ENCODE measurements around the gene MVD.

GRCh38 chr16:88681709-88682451 is 19.0 kb upstream of the MVD start:
- TF ChIP-seq SP1 (IDR thresholded peaks at IDR 0.05; ENCODE audit: low read depth), result no peak
- no peak for TF ChIP-seq POLR2AphosphoS5 (IDR thresholded peaks at IDR 0.05; ENCODE audit: low read depth, low read length)
- TF ChIP-seq, protein P1, sequence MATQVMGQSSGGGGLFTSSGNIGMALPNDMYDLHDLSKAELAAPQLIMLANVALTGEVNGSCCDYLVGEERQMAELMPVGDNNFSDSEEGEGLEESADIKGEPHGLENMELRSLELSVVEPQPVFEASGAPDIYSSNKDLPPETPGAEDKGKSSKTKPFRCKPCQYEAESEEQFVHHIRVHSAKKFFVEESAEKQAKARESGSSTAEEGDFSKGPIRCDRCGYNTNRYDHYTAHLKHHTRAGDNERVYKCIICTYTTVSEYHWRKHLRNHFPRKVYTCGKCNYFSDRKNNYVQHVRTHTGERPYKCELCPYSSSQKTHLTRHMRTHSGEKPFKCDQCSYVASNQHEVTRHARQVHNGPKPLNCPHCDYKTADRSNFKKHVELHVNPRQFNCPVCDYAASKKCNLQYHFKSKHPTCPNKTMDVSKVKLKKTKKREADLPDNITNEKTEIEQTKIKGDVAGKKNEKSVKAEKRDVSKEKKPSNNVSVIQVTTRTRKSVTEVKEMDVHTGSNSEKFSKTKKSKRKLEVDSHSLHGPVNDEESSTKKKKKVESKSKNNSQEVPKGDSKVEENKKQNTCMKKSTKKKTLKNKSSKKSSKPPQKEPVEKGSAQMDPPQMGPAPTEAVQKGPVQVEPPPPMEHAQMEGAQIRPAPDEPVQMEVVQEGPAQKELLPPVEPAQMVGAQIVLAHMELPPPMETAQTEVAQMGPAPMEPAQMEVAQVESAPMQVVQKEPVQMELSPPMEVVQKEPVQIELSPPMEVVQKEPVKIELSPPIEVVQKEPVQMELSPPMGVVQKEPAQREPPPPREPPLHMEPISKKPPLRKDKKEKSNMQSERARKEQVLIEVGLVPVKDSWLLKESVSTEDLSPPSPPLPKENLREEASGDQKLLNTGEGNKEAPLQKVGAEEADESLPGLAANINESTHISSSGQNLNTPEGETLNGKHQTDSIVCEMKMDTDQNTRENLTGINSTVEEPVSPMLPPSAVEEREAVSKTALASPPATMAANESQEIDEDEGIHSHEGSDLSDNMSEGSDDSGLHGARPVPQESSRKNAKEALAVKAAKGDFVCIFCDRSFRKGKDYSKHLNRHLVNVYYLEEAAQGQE (IDR thresholded peaks at IDR 0.05; ENCODE audit: low read depth), result no peak
- TF ChIP-seq, protein P2, sequence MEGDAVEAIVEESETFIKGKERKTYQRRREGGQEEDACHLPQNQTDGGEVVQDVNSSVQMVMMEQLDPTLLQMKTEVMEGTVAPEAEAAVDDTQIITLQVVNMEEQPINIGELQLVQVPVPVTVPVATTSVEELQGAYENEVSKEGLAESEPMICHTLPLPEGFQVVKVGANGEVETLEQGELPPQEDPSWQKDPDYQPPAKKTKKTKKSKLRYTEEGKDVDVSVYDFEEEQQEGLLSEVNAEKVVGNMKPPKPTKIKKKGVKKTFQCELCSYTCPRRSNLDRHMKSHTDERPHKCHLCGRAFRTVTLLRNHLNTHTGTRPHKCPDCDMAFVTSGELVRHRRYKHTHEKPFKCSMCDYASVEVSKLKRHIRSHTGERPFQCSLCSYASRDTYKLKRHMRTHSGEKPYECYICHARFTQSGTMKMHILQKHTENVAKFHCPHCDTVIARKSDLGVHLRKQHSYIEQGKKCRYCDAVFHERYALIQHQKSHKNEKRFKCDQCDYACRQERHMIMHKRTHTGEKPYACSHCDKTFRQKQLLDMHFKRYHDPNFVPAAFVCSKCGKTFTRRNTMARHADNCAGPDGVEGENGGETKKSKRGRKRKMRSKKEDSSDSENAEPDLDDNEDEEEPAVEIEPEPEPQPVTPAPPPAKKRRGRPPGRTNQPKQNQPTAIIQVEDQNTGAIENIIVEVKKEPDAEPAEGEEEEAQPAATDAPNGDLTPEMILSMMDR (IDR thresholded peaks at IDR 0.05 in 2 of 3, conservative IDR thresholded peaks at IDR 0.05 in 1 of 3; ENCODE audit: borderline replicate concordance in 1 of 3, insufficient read depth in 1 of 3, low read depth in 2 of 3, low read length in 2 of 3), result no peak
- TF ChIP-seq ZFX (IDR thresholded peaks at IDR 0.05), result no peak
- no peak for TF ChIP-seq POLR2A (IDR thresholded peaks at IDR 0.05; ENCODE audit: borderline replicate concordance, extremely low read depth, insufficient read depth, insufficient read length)
